KOPT-K1 (cell line): ENCODE measurements around the gene CANT1.
A peak's percentile ranks its signal among the peaks of the same experiment; 100 is the strongest.
"Not testable (repeated sequence)": the region's sequence is repeated elsewhere in the genome, so short reads cannot be mapped to it uniquely, and the experiment has no call there.

Experiments
- H3K27ac ChIP-seq: fragments of 200-600 bp; sonication (generic); 2 replicates; pipeline ENCODE4 v1.5.1; 2016; ENCODE audit warnings: antibody characterized with exemption, mild to moderate bottlenecking, low read depth, low read length; ENCODE audit not compliant: poor library complexity, severe bottlenecking
- H3K36me3 ChIP-seq: fragments of 200-600 bp; sonication (generic); 2 replicates; pipeline ENCODE4 v1.5.1; 2017; ENCODE audit warnings: antibody characterized with exemption, mild to moderate bottlenecking, low read length, moderate library complexity; ENCODE audit not compliant: insufficient read depth
- H3K9me3 ChIP-seq: fragments of 200-600 bp; sonication (generic); 2 replicates; pipeline ENCODE4 v1.5.1; 2017; ENCODE audit warnings: antibody characterized with exemption, low read length, mild to moderate bottlenecking; ENCODE audit not compliant: insufficient read depth, poor library complexity, severe bottlenecking

CANT1 gene

GRCh38 chr17:79023886-79024771 is 14.6 kb upstream of the CANT1 start, which contains the start of gene C1QTNF1:
Gene C1QTNF1, plus strand, starts transcription at chr17:79024169. Its CDS starts 19,800 bp downstream, at chr17:79043969.
- no peaks in the 10 kb centered on the region for H3K36me3 ChIP-seq
- no peaks in the 10 kb centered on the region for H3K9me3 ChIP-seq
- H3K27ac ChIP-seq: no peak within 1 kb of the TSS

- no peaks in the 10 kb centered on the region for H3K36me3 ChIP-seq
- no peaks in the 10 kb centered on the region for H3K9me3 ChIP-seq
- no peak overlapping the region for H3K27ac ChIP-seq
Observed at GRCh38 chr17:79023180-79023705, 13.7 kb upstream of the CANT1 start.

DNA sequence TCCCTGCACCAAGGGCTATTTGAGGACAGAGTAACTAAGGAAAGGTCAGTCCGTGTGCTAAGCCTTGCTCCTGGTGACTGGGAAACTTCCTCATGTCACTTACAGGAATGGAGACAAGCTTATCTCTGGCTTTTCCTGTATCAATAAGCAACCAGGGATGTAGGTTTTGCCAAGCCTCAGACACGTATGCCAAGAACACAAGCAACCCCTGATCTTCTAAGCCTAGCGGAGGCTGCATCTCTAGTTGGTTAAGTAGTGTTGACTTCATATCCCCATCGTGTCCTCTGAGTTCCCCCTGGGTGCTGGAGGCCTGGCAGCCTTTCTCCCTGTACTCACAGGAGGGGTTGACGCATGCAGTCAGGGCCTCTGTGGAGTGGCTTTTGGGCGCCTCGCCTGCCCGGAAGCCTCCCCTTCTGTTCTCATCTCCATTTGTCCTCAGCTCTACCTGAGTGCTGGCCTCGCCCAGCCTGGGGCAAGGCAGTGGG is 13.0 kb upstream of the CANT1 start:
- no peaks in the 10 kb centered on the region for H3K9me3 ChIP-seq
- no peak overlapping the region for H3K27ac ChIP-seq
- no peaks in the 10 kb centered on the region for H3K36me3 ChIP-seq

- H3K36me3 ChIP-seq, H3K27ac ChIP-seq, H3K9me3 ChIP-seq: not testable (repeated sequence)
Observed at GRCh38 chr17:79021929-79022328, 12.4 kb upstream of the CANT1 start.

GRCh38 chr17:79020631-79021301 is 11.2 kb upstream of the CANT1 start:
- H3K27ac ChIP-seq: no peak overlapping the region
- H3K36me3 ChIP-seq: no peaks in the 10 kb centered on the region
- peaks cover 12% of the 10 kb centered on the region for H3K9me3 ChIP-seq

- H3K36me3 ChIP-seq: no peaks in the 10 kb centered on the region
- H3K27ac ChIP-seq: no peak overlapping the region
- peaks cover 21% of the 10 kb centered on the region for H3K9me3 ChIP-seq
Observed at GRCh38 chr17:79019632-79020584, 10.3 kb upstream of the CANT1 start.

- Histone ChIP-seq H3K36me3 (no peaks in the 10 kb centered on the region), H3K9me3 (peaks cover 28% of the 10 kb centered on the region), H3K27ac (no peak overlapping the region)
Observed at GRCh38 chr17:79019261-79019631, 9.7 kb upstream of the CANT1 start.

- Histone ChIP-seq H3K36me3 (no peaks in the 10 kb centered on the region), H3K27ac (no peak overlapping the region), H3K9me3 (peaks cover 36% of the 10 kb centered on the region)
Observed at GRCh38 chr17:79018370-79018695, 8.8 kb upstream of the CANT1 start.

GRCh38 chr17:79017546-79018369 is 8.2 kb upstream of the CANT1 start:
- Histone ChIP-seq H3K9me3 (peaks cover 41% of the 10 kb centered on the region), H3K27ac (no peak overlapping the region)

GRCh38 chr17:79014158-79014758 is 4.7 kb upstream of the CANT1 start:
- H3K27ac ChIP-seq: no peak overlapping the region
- H3K9me3 ChIP-seq: peaks cover 41% of the 10 kb centered on the region
- no peaks in the 10 kb centered on the region for H3K36me3 ChIP-seq

More at GRCh38 chr17:79017546-79018369, 8.2 kb upstream of the CANT1 start:
- H3K36me3 ChIP-seq: no peaks in the 10 kb centered on the region

DNA sequence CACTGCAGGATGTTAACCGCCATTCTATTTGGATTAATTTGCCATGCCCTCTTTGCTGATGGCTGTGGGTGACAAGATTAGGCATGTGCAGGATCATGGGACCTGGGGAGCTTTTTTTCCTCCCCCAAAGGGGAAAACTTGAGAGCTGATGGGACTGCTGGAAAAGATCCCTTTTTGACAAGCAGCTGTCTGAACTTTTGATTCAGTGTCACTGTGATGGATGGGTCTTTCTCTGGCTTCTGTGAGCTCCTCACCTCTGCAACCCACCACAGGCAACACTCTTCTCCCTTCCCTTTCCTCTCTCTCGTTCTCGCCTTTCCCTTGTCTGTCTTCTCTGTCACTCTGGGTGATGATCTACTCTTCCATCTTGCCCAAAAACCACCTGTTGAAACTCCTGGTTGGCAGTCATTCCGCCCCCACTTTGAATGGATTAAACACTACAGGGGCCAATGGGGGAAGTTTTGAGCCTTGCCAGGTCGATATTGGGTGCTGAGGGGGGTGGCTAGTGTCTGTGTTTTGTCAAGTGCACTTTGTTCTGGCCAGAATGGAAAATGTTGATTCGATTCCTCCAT is 3.1 kb upstream of the CANT1 start:
- no peak overlapping the region for H3K27ac ChIP-seq
- peaks cover 41% of the 10 kb centered on the region for H3K9me3 ChIP-seq
- peaks cover 5% of the 10 kb centered on the region; the same call in 1 of the 2 replicates for H3K36me3 ChIP-seq

DNA sequence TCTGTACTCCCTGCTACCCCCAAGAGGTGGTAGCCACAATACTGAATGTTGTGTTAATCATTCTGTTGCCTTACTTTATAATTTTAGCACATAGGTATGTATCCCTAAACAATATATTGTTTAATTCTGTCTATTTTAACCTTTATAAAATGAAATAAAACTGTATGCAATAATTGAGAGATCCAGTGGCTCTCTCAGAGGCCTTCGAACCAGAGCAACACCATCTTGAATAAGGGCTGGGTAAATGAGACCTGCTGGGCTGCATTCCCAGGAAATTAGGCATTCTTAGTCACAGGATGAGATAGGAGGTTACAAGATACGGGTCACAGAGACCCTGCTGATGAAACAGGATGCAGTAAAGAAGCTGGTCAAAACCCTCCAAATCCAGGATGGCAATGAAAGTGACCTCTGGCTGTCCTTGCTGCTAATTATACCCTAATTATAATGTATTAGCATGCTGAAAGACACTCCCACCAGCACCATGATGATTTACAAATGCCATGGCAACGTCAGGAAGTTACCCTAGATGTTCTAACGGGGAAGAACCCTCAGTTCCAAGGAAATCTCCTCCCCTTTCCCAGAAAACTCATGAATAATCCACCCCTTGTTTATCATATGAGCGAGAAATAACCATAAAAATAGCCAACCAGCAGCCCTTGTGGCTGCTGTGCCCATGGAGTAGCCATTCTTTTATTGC is 2.0 kb upstream of the CANT1 start:
- Histone ChIP-seq H3K27ac (no peak overlapping the region), H3K36me3 (peaks cover 16% of the 10 kb centered on the region; the same call in 1 of the 2 replicates), H3K9me3 (peaks cover 37% of the 10 kb centered on the region)

DNA sequence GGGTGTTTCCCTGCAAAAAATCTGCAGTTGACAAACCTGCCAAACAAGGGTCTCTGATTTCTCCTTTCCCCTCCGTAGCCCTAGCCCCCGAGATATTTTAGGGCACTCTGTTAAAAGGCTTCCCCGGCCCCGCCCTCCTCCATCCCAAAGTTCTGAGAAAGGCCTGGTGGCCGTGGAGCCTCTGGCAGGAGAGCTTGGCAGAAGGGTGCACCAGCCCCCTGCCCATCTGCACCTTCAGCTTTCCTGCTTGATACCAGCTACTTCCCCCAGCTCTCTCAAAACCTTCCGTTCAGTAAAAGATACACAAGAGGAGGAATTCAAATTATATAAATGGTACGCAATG is 711 bp upstream of the CANT1 start:
- H3K27ac ChIP-seq: peak overlapping the region; percentile 91
- H3K36me3 ChIP-seq: peaks cover 18% of the 10 kb centered on the region; the same call in 1 of the 2 replicates
- peaks cover 24% of the 10 kb centered on the region for H3K9me3 ChIP-seq
